ENCODE data around the gene VCPKMT. TPM values are rescaled to one million over a fixed set of nuclear protein-coding genes. Genes with fewer than 3 reads are reported as not detected.

VCPKMT gene
- total and polyA plus RNA-seq, 9 of the 15 experiments (the other 6 are each of a cell fraction or from before 2014, with no cell fraction given), result 2.7 to 7.8 (median 6.3) TPM

GRCh38 chr14:50093496-50093895 lies 22.9 kb downstream of the VCPKMT start (continued):
- TF ChIP-seq REST (IDR thresholded peaks at IDR 0.05; ENCODE audit: borderline replicate concordance) (no peak), REST (CRISPR knock-in tag; IDR thresholded peaks at IDR 0.05; ENCODE audit: low read depth) (no peak), ZNF124 (CRISPR knock-in tag; IDR thresholded peaks at IDR 0.05) (no peak), MAFF (IDR thresholded peaks at IDR 0.05; ENCODE audit: low read length) (no peak), NCOA4 (IDR thresholded peaks at IDR 0.05; ENCODE audit: partially characterized antibody) (no peak), ZNF518B (CRISPR knock-in tag; IDR thresholded peaks at IDR 0.05) (no peak)

Data from K562 (cell line).